Panc1 (cell line): ENCODE results near the gene GSG1L. TPM values are rescaled to one million over a fixed set of nuclear protein-coding genes. Genes with fewer than 3 reads are reported as not detected.

Source experiments
- ATAC-seq: fragments of 200-7000 bp; cut with Tn5 transposase; 2 replicates; pipeline ENCODE4 v1.9.1; 2020; ENCODE audit warnings: mild to moderate bottlenecking, moderate library complexity
- BruUV-seq: library from RNA; stranded (reverse); fragments of 400-500 nt; replicated peaks from 2 replicates; lab custom pipeline; 2021; lab: Mats Ljungman, UMichigan
- CTCF ChIA-PET: fragments of 300-600 bp; sonication (Branson Sonifier 250); formaldehyde crosslinking; loops from one replicate; lab custom pipeline; 2022; ENCODE audit warnings: antibody characterized with exemption; lab: Charles Lee
- POLR2A ChIA-PET: fragments of 300-600 bp; sonication (Branson Sonifier 250); formaldehyde crosslinking; loops from one replicate; lab custom pipeline; 2022; ENCODE audit warnings: antibody characterized with exemption; lab: Charles Lee
- DNase-seq: peaks from one replicate; pipeline ENCODE4 v3.0.0-alpha.2; 2010; ENCODE audit warnings: low read depth, low spot score
- H3K27ac ChIP-seq: 2 replicates; pipeline ENCODE4 v1.5.1; 2011; ENCODE audit warnings: mild to moderate bottlenecking, low read length, inconsistent platforms
- H3K27me3 ChIP-seq: fragments of 200-500 bp; sonication (Bioruptor generic); 2 replicates; pipeline ENCODE4 v1.6.0; 2014; ENCODE audit warnings: low read length, inconsistent platforms; ENCODE audit not compliant: control insufficient read depth, insufficient read depth
- H3K36me3 ChIP-seq: fragments of 200-500 bp; sonication (Bioruptor generic); 2 replicates; pipeline ENCODE4 v1.5.1; 2014; ENCODE audit warnings: inconsistent platforms, mild to moderate bottlenecking, low read length, moderate library complexity; ENCODE audit not compliant: control insufficient read depth, insufficient read depth
- H3K4me1 ChIP-seq: 2 replicates; pipeline ENCODE4 v1.5.1; 2011; ENCODE audit warnings: inconsistent platforms, mild to moderate bottlenecking, low read length, moderate library complexity; ENCODE audit not compliant: control insufficient read depth, insufficient read depth
- H3K4me3 ChIP-seq, 2 experiments: 2 replicates each; pipeline ENCODE4 v1.5.1; 2011 to 2012; ENCODE audit warnings: low read depth in 2 of 2, low read length in 2 of 2, mild to moderate bottlenecking in 2 of 2, inconsistent platforms in 1 of 2, moderate library complexity in 1 of 2
- H3K9me3 ChIP-seq: fragments of 200-500 bp; sonication (Bioruptor generic); 2 replicates; pipeline ENCODE4 v1.5.1; 2014; ENCODE audit warnings: low read depth, mild to moderate bottlenecking, inconsistent platforms, low read length, moderate library complexity; ENCODE audit not compliant: control insufficient read depth, insufficient read depth
- CTCF ChIP-seq: fragments of 450-650 bp; IDR thresholded peaks from 2 replicates; pipeline ENCODE4 v1.5.1; 2017; ENCODE audit warnings: mild to moderate bottlenecking
- POLR2AphosphoS5 ChIP-seq: IDR thresholded peaks from 2 replicates; pipeline ENCODE4 v1.6.1; 2012; ENCODE audit warnings: mild to moderate bottlenecking, low read depth, low read length, moderate library complexity
- SIN3A ChIP-seq: IDR thresholded peaks from 2 replicates; pipeline ENCODE4 v1.6.1; 2012; ENCODE audit warnings: low read depth, mild to moderate bottlenecking, low read length, moderate library complexity, borderline replicate concordance; ENCODE audit not compliant: insufficient read depth
- TCF7L2 ChIP-seq: IDR thresholded peaks from 2 replicates; pipeline ENCODE4 v1.6.1; 2011; ENCODE audit warnings: mild to moderate bottlenecking, low read depth, low read length, inconsistent platforms
- in situ Hi-C: cut with HindIII; loops from 2 replicates; pipeline ENCODE4 v1.10.0; 2016; ENCODE audit warnings: low sequenced_read_pairs, low pct_unique_long_range_greater_than_20kb
- intact Hi-C: fragments of 100-400 bp; cut with micrococcal nuclease; formaldehyde crosslinking; loops from one replicate; pipeline ENCODE4 v1.10.0; 2022; ENCODE audit not compliant: unreplicated experiment
- total RNA-seq: library from RNA; stranded (reverse); gene quantifications from one replicate; pipeline ENCODE4 v1.2.1, GENCODE V29; 2021; ENCODE audit not compliant: unreplicated experiment
- TF ChIP-seq, protein P1 (sequence below), 2 experiments: IDR thresholded peaks; 2 replicates each; pipeline ENCODE4 v1.6.1; 2011 to 2012; ENCODE audit warnings: low read depth in 2 of 2, control low read depth in 1 of 2, low read length in 1 of 2, mild to moderate bottlenecking in 1 of 2, moderate library complexity in 1 of 2; ENCODE audit not compliant: insufficient read depth in 1 of 2

The GSG1L gene
- total RNA-seq, 1 experiment from 2014 or later, result 0.08 TPM

- Histone ChIP-seq H3K27ac (no peak overlapping the region), H3K36me3 (no peaks in the 10 kb centered on the region), H3K27me3 (no peaks in the 10 kb centered on the region), H3K9me3 (no peaks in the 10 kb centered on the region), H3K4me3 (no peak overlapping the region), H3K4me1 (no peaks in the 10 kb centered on the region)
- ATAC-seq (no peak), DNase-seq (no peak)
- TF ChIP-seq, protein P1, sequence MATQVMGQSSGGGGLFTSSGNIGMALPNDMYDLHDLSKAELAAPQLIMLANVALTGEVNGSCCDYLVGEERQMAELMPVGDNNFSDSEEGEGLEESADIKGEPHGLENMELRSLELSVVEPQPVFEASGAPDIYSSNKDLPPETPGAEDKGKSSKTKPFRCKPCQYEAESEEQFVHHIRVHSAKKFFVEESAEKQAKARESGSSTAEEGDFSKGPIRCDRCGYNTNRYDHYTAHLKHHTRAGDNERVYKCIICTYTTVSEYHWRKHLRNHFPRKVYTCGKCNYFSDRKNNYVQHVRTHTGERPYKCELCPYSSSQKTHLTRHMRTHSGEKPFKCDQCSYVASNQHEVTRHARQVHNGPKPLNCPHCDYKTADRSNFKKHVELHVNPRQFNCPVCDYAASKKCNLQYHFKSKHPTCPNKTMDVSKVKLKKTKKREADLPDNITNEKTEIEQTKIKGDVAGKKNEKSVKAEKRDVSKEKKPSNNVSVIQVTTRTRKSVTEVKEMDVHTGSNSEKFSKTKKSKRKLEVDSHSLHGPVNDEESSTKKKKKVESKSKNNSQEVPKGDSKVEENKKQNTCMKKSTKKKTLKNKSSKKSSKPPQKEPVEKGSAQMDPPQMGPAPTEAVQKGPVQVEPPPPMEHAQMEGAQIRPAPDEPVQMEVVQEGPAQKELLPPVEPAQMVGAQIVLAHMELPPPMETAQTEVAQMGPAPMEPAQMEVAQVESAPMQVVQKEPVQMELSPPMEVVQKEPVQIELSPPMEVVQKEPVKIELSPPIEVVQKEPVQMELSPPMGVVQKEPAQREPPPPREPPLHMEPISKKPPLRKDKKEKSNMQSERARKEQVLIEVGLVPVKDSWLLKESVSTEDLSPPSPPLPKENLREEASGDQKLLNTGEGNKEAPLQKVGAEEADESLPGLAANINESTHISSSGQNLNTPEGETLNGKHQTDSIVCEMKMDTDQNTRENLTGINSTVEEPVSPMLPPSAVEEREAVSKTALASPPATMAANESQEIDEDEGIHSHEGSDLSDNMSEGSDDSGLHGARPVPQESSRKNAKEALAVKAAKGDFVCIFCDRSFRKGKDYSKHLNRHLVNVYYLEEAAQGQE (IDR thresholded peaks at IDR 0.05; ENCODE audit: insufficient read depth in 1 of 2, low read depth in 2 of 2, low read length in 1 of 2), result no peak
- TF ChIP-seq POLR2AphosphoS5 (no peak), CTCF (no peak), TCF7L2 (no peak), SIN3A (no peak)
- intact Hi-C loops (no loop called here), in situ Hi-C loops (no loop called here)
- POLR2A ChIA-PET, result no interaction called here
- BruUV-seq, result no TSS peak
- CTCF ChIA-PET, result no interaction called here
Measured at GRCh38 chr16:27746076-27746855, 317.2 kb downstream of the GSG1L start.

DNA sequence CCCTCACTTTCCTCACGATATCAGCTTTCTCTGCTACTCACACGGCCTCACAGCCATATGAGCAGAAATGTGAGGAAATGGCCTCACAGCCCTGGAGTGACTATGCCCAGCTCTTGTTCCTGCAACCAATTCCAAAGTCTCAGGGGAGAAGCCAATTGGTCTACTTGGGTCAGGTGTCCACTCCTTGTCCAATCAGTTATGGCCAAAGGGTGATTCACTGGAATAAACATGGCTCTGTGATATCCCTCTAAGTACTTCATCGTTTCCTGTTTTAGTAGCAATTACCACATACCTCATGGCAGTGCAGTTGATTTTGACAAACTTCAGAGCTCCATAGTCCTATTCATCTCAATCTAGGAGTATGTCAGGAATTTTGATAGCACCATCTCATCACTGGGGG is 318.2 kb downstream of the GSG1L start:
- Histone ChIP-seq H3K27ac (no peak overlapping the region), H3K4me1 (no peaks in the 10 kb centered on the region), H3K27me3 (no peaks in the 10 kb centered on the region), H3K36me3 (no peaks in the 10 kb centered on the region), H3K4me3 (no peak overlapping the region), H3K9me3 (no peaks in the 10 kb centered on the region)
- no peak for TF ChIP-seq TCF7L2
- TF ChIP-seq POLR2AphosphoS5, result no peak
- TF ChIP-seq, protein P1 (IDR thresholded peaks at IDR 0.05; ENCODE audit: insufficient read depth in 1 of 2, low read depth in 2 of 2, low read length in 1 of 2), result no peak
- no peak for TF ChIP-seq SIN3A
- no peak for TF ChIP-seq CTCF
- intact Hi-C loops (no loop called here), in situ Hi-C loops (no loop called here)
- DNase-seq (no peak), ATAC-seq (no peak)
- POLR2A ChIA-PET, result no interaction called here
- BruUV-seq, result no TSS peak
- CTCF ChIA-PET, result no interaction called here
